Esophagus squamous epithelium (tissue), 5 donors: ENCODE results near the gene RBBP8. TPM values are rescaled to one million over a fixed set of nuclear protein-coding genes. Genes with fewer than 3 reads are reported as not detected.

Source experiments
- DNase-seq: peaks from one replicate; lab custom pipeline; 2025; lab: John Stamatoyannopoulos, UW
- H3K27ac ChIP-seq, 4 donors: fragments of 200-600 bp; sonication (generic); one replicate each; pipeline ENCODE4 v1.5.1; 2016 to 2019; ENCODE audit warnings: mild to moderate bottlenecking in 1 of 4
- H3K27me3 ChIP-seq, 4 donors: fragments of 200-600 bp; sonication (generic); 1 replicate in 3 of 4; 2 replicates in 1 of 4; pipeline versions ENCODE4 v1.5.1 to v1.6.0; 2017 to 2021; ENCODE audit warnings: antibody characterized with exemption in 1 of 4
- H3K36me3 ChIP-seq, 3 donors: fragments of 200-600 bp; sonication (generic); one replicate each; pipeline ENCODE4 v1.5.1; 2016 to 2019
- H3K4me1 ChIP-seq, 3 donors: fragments of 200-600 bp; sonication (generic); one replicate each; pipeline ENCODE4 v1.5.1; 2017 to 2019
- H3K4me3 ChIP-seq, 4 donors: fragments of 200-600 bp; sonication (generic); 1 replicate in 3 of 4; 2 replicates in 1 of 4; pipeline ENCODE4 v1.5.1; 2016 to 2019; ENCODE audit warnings: mild to moderate bottlenecking in 2 of 4, moderate library complexity in 1 of 4
- H3K9me3 ChIP-seq, 3 donors: fragments of 200-600 bp; sonication (generic); one replicate each; pipeline ENCODE4 v1.5.1; 2016 to 2019
- CTCF ChIP-seq, 6 experiments: fragments of 450-650 bp in 4 of 6; fragments of 200-600 bp in 2 of 6; sonication (generic) in 2 of 6; IDR thresholded peaks; one replicate each; pipeline ENCODE4 v1.5.1; 2016 to 2019; ENCODE audit warnings: antibody characterized with exemption in 6 of 6, mild to moderate bottlenecking in 4 of 6, moderate library complexity in 4 of 6
- POLR2A ChIP-seq, 4 donors: fragments of 450-650 bp; IDR thresholded peaks; one replicate each; pipeline ENCODE4 v1.6.1; 2017; ENCODE audit warnings: antibody characterized with exemption in 4 of 4, mild to moderate bottlenecking in 4 of 4, moderate library complexity in 3 of 4
- WGBS, 2 donors: methylation state at CpG; one replicate each; pipeline ENCODE4 v1.1.5; 2018; 5-methylcytosine and 5-hydroxymethylcytosine counted together
- intact Hi-C: fragments of 100-400 bp; cut with DNase I; formaldehyde crosslinking; loops from one replicate; pipeline ENCODE4 v1.15.0; 2022
- total RNA-seq, 4 donors: library from RNA; depleted of rRNA; stranded (reverse); fragments of >200 nt; gene quantifications; one replicate each; pipeline ENCODE4 v1.1.0, GENCODE V29; 2016
- donor health status: DM: yes; HTN: yes; CAD: no.

The RBBP8 gene
- total RNA-seq, 4 donors from 2014 or later, result 22.3 to 69.8 (median 53.2) TPM

GRCh38 chr18:23049698-23050373 is 116.7 kb downstream of the RBBP8 start:
- Histone ChIP-seq H3K4me3 (no peak overlapping the region), H3K27me3 (no peaks in the 10 kb centered on the region), H3K9me3 (no peaks in the 10 kb centered on the region), H3K27ac (no peak overlapping the region), H3K4me1 (peaks cover 0 to 16% (median 10%) of the 10 kb centered on the region in 3 donors), H3K36me3 (no peaks in the 10 kb centered on the region)
- no peak for DNase-seq
- WGBS, 2 donors, result 76 to 80% methylated on average over 4 of the region's 5 CpGs
- no peak for TF ChIP-seq POLR2A (IDR thresholded peaks at IDR 0.05)
- no peak for TF ChIP-seq CTCF (IDR thresholded peaks at IDR 0.05)
- intact Hi-C loops, result no loop called here

- 19 to 34% methylated on average over 9 to 15 of the region's 15 CpGs for WGBS, 2 donors
- Histone ChIP-seq H3K27ac (no peak overlapping the region), H3K9me3 (no peaks in the 10 kb centered on the region), H3K36me3 (no peaks in the 10 kb centered on the region), H3K4me3 (peak overlapping the region in 1 of 4 donors; percentile 24), H3K4me1 (peaks cover 0 to 16% (median 10%) of the 10 kb centered on the region in 3 donors), H3K27me3 (no peaks in the 10 kb centered on the region)
- intact Hi-C loops, result no loop called here
- no peak for TF ChIP-seq POLR2A (IDR thresholded peaks at IDR 0.05)
- no peak for TF ChIP-seq CTCF (IDR thresholded peaks at IDR 0.05)
- DNase-seq, result no peak
Measured at GRCh38 chr18:23053776-23054457, 120.8 kb downstream of the RBBP8 start.

- intact Hi-C loops, result no loop called here
- WGBS, 2 donors, result 77 to 85% methylated on average over 5 to 6 of the region's 6 CpGs
- no peak for TF ChIP-seq CTCF (IDR thresholded peaks at IDR 0.05)
- no peak for TF ChIP-seq POLR2A (IDR thresholded peaks at IDR 0.05)
Measured at GRCh38 chr18:23054553-23054952, 121.4 kb downstream of the RBBP8 start.

GRCh38 chr18:23056315-23056714 is 123.2 kb downstream of the RBBP8 start:
- H3K27ac ChIP-seq, result no peak overlapping the region
- intact Hi-C loops, result no loop called here
- no peaks in the 10 kb centered on the region for H3K36me3 ChIP-seq
- no peak overlapping the region for H3K4me3 ChIP-seq
- TF ChIP-seq CTCF (IDR thresholded peaks at IDR 0.05), result no peak
- no peak for TF ChIP-seq POLR2A (IDR thresholded peaks at IDR 0.05)
- DNase-seq, result no peak
- H3K9me3 ChIP-seq, result no peaks in the 10 kb centered on the region
- 84 to 93% methylated on average over 4 of the region's 4 CpGs for WGBS, 2 donors
- H3K4me1 ChIP-seq, result peaks cover 0 to 16% (median 10%) of the 10 kb centered on the region in 3 donors
- no peaks in the 10 kb centered on the region for H3K27me3 ChIP-seq

More at GRCh38 chr18:23054553-23054952, 121.4 kb downstream of the RBBP8 start:
- Histone ChIP-seq H3K4me1 (peaks cover 0 to 16% (median 10%) of the 10 kb centered on the region in 3 donors), H3K27me3 (no peaks in the 10 kb centered on the region), H3K27ac (no peak overlapping the region), H3K9me3 (no peaks in the 10 kb centered on the region), H3K4me3 (no peak overlapping the region), H3K36me3 (no peaks in the 10 kb centered on the region)
- DNase-seq, result no peak

GRCh38 chr18:23057096-23057495 is 124.0 kb downstream of the RBBP8 start:
- Histone ChIP-seq H3K27me3 (no peaks in the 10 kb centered on the region), H3K27ac (no peak overlapping the region)
- WGBS, 2 donors, result 94 to 100% methylated on average over 2 of the region's 2 CpGs

More at GRCh38 chr18:23057096-23057495, 124.0 kb downstream of the RBBP8 start:
- Histone ChIP-seq H3K4me3 (no peak overlapping the region), H3K9me3 (no peaks in the 10 kb centered on the region), H3K4me1 (peaks cover 0 to 16% (median 10%) of the 10 kb centered on the region in 3 donors), H3K36me3 (no peaks in the 10 kb centered on the region)
- intact Hi-C loops, result no loop called here
- TF ChIP-seq POLR2A (IDR thresholded peaks at IDR 0.05) (no peak), CTCF (IDR thresholded peaks at IDR 0.05) (no peak)
- DNase-seq, result no peak
